ENCODE measurements around the gene TTLL3.
"Not testable (repeated sequence)": the region's sequence is repeated elsewhere in the genome, so short reads cannot be mapped to it uniquely, and the experiment has no call there.

TTLL3 gene, protein sequence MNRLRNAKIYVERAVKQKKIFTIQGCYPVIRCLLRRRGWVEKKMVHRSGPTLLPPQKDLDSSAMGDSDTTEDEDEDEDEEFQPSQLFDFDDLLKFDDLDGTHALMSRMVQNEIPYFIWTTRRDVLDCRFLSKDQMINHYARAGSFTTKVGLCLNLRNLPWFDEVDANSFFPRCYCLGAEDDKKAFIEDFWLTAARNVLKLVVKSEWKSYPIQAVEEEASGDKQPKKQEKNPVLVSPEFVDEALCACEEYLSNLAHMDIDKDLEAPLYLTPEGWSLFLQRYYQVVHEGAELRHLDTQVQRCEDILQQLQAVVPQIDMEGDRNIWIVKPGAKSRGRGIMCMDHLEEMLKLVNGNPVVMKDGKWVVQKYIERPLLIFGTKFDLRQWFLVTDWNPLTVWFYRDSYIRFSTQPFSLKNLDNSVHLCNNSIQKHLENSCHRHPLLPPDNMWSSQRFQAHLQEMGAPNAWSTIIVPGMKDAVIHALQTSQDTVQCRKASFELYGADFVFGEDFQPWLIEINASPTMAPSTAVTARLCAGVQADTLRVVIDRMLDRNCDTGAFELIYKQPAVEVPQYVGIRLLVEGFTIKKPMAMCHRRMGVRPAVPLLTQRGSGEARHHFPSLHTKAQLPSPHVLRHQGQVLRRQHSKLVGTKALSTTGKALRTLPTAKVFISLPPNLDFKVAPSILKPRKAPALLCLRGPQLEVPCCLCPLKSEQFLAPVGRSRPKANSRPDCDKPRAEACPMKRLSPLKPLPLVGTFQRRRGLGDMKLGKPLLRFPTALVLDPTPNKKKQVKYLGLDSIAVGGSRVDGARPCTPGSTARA

DNA sequence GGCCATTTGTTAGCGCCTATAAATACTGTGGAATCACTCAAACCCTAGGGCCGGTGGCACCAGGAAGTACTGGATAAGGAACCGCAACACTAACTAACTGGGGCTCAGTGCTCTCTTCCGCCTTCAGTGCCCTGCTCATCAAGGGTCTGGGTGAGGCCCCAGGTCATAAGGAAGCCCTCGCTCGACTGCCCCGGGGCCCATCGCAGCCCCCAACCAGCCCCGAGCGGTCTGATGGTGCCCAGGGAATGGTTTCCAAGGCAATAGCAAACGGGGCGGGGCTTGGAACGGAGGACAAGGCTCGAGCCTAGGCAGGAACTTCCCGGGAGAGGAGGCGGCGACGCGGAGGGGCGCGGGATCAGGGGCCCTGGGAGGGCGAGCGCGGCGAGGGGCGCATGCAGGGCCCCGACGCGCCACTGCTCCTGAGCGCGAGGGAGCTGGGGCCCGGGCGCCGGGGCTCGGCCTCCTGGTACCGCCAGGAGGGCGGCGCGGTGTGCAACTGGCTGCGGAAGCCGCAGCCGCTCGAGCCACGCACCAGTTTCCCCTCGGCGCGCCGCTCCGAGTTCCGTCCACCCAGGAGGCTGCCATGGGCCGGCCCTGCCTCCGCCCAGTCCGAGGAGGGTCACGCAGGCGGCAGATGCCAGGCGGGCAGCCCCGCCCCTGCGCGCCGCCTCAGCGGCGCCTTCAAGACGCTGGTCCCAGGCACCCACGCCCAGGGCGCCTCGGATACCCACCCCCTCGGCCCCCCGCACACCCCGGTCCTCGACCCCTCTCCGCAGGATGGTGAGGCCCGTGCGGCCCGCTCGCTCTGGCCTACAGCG lies at the start of gene TTLL3:
TTLL3 (plus strand) TSS at position 648 of the 818 bp plus-strand sequence. CDS start 400 bp downstream, outside the sequence.
- DNase-seq = peak; percentile 20 to 34

DNA sequence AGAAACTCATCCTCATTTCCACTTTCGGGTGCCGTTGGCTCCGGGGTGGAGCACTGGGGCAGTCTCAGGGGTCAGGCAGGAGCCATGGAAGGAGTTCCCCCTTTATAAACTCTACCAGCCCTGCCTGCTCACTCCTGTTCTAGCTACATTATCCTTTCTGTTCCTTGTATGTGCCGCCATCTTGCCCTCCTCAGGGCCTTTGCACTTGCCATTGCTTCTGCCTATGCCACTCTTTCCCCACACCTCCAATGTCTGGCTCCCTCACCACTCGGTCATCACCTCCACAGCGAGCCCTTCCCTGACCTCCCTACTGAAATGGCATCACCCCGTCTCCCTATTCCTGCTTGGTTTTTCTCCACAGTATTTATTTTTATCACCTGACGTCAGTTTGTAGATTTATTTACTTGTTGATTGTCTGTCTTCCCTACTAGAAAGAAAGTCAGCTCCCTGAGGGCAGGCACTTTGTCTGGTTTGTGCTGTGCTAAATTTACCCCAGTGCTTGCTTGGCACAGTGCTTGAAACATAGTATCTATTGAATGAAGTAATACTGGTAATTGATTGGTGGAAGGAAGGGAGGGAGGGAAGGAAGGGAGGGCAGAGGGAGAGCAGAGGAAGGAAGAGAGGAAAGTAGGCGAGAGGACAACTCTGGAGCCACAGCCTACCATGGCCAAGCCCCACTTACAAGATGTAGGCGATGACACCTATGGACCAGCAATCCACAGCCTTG lies 49.1 kb upstream of the TTLL3 start:
- DNase-seq = no peak

DNA sequence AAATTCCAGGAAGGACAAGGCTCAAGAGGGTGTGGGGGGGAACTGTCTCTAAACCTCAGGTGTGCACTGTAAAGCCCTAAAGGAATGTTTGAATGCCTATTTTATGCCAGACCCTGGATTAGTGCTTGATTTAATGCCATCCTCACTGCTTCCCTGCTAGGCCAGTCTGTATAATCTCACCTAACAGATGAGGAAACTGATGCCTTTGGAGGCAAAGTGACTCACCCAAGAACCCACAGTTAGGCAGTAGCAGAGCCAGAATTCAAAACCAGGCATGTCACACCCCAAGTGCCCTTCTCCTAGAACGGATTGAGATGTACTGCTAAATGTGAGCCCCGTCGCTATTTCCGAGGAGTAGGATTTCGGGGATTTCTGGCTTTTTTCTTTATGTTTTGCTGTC lies 48.1 kb upstream of the TTLL3 start:
- no peak for DNase-seq

DNA sequence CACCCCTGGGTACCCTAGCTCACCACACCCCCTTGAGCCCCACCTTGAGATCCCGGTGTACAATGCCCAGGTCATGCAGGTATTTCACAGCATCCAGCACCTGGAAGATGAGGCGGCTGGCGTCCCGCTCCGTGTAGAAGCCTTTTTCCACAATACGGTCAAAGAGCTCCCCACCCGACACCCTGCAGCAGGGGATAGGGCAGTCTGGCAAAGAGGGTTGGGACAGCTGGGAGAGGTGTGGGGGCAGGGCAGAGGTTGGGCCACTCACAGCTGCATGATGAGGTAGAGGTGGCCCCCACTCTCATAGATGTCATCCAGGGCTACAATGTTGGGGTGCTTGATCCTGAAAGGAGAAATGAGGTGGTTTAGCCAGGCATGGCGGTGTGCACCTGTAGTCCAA lies 47.2 kb upstream of the TTLL3 start:
- no peak for DNase-seq

DNA sequence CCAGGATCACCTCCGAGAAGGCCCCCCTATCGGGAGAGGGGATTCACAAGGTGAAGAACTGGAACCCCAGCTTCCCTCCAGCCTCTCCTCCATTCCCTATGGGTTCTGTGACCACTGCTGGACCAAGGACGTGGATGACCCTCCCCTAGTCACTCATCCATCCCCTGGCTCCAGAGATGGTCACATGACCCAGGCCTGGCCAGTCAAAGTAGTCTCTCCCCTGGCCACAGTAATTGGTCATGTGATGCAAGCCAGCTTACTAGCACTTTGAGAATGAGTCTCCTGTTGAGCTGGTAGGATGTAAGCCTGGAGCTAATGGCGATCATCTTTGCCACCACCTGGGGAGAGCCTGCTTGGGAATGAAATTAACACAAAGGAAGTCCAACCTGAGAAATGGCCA lies 44.2 kb upstream of the TTLL3 start:
- no peak for DNase-seq

DNA sequence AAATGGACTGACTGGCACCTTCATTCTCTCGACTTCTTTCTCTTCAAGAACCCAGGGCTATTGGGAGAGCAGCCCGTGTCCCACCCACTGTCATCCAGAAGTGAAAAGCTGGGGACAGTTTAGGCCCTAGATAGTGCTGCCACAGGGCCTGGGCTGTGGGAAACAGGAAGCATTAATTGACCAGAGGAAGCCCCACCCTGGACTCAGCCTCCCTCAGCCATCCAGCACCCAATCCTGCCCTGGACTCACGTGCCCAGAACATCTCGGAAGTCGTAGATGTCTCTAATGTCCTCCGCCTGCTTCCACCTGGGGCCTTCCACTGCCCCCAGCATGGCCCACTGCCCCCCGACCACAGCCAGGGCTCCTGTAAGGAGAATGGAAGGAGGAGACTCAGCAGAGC lies 42.6 kb upstream of the TTLL3 start:
- DNase-seq = no peak

DNA sequence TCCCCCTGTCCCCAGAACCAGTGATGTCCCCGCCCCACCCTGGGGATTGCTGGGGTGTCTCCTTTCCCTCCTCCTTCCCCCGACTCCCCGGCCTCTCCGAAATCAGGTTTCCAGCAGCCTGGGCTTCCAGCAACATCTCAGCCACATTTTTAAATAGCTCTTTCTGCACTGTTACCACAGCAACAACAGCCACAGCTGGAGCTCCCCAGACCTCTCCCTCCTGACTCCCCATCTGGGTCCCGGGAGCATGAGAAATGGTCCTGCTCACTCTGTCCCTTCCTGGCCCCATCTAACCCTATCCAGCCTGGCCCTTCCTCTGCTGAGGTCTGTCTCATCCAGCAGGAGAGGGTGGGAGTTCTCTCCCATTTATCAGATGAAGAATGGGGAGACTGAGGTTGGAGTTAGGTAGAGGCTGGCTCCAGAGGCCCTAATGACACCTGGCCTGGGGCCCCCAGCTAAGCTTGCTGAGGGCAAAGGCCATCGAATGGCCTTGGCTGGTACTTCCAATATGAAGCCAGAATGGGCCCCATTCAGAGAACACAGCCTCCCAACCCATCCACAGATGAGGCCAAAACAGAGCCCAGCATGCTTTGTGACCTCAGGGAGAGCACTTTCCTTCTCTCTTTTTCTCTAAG lies 41.8 kb upstream of the TTLL3 start:
- no peak for DNase-seq

DNA sequence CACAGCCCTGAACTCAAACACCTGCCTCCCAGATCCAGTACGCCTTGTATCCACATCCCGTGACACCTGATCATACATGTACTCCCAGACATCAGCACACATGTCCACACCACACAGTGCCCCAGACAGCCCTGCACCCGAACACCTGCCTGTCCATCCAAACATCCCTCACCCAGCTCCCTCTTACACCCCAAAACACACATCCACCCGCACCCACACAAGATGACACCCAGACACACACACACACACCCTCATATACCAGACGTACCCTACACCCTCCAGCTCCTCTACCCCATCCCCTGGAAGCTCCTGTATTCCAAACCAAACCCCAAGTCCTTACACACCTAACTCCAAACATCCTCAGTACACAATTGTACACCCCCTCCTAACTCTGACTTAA lies 41.0 kb upstream of the TTLL3 start:
- no peak for DNase-seq

DNA sequence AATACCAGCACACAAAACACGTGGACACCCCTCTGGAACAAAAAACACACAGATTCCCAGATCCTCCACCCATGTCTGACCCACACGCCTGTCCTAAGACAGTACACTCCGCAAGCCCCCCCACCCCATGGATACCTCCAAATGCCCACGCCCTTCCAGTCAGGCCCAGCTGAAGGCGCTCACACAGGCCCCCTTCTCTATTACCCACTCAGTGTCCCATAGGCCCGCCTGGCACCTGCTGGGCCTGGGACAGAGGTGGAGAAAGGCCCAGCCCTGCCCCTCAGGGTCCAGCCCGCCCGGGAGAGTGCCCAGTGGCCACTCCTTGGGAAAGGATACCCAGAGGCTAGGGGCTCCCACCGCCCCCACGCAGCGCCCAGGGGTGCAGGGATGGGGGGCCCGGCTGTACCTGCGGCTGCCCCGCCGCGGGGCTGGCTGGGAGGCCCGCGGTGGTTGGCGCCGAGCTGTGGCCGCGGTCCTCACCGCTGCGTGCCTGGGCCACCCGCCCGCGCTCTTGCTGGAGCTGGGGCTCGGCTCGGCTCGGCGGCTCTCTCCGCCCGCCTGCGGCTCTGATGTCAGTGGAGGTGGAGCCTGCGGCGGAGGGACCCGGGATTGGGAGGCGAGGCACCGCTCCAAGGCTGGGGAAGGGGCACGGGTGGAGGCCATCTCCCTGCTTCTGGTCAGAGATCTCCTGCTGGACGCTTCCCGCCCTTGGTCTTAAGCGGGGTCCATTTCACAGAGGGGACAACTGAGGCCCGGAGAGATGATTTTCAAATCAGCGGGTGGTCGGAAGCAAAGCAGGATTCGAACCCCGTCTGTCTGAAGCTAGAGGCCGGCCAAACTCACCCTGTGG lies 40.4 kb upstream of the TTLL3 start, which contains the start of gene CAMK1:
CAMK1 (minus strand) TSS at position 522 of the 850 bp plus-strand sequence. CDS start 2,198 bp downstream, outside the sequence.
- no peak for DNase-seq

DNA sequence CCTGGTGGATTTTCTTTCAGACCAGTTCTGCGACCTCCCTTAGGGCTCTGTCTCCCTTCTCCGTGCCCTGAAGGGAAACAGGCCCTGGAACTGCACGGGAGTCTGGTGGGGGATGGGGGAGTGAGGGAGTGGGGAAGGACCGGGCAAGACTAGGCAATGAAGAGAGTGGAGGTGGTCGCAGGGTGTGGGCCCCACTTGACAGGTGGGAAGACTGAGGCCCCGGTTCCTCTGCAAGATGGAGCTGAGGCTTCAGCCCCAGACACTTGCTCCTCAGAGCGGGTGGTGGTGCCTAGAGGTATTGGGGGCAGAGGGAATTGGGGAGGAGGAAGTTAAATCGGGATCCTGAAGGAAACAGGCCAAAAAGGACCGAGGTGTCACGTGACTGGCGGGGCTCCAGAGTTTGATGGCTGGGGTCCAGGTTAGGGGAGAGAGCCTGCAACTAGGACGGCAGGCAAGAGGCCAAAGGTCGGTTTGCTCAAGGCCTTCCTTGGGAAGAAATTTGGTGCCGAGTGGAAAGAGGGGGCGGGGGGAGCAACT lies 39.7 kb upstream of the TTLL3 start:
- no peak for DNase-seq

DNA sequence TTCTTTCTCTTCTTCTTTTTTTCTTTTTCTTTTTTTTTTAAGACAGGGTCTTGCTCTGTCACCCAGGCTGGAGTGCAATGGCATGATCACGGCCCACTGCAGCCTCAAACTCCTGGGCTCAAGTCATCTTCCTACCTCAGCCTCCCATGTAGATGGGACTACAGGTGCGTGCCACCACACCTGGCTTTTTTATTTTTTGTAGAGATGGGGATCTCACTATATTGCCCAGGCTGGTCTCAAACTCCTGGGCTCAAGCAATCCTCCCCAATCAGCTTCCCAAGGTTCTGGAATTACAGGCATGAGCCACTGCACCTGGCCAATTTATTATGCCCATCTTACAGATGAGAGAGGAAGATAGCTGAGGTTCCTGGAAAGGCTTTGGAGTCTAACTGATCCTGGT lies 39.1 kb upstream of the TTLL3 start:
- not testable (repeated sequence) for DNase-seq

DNA sequence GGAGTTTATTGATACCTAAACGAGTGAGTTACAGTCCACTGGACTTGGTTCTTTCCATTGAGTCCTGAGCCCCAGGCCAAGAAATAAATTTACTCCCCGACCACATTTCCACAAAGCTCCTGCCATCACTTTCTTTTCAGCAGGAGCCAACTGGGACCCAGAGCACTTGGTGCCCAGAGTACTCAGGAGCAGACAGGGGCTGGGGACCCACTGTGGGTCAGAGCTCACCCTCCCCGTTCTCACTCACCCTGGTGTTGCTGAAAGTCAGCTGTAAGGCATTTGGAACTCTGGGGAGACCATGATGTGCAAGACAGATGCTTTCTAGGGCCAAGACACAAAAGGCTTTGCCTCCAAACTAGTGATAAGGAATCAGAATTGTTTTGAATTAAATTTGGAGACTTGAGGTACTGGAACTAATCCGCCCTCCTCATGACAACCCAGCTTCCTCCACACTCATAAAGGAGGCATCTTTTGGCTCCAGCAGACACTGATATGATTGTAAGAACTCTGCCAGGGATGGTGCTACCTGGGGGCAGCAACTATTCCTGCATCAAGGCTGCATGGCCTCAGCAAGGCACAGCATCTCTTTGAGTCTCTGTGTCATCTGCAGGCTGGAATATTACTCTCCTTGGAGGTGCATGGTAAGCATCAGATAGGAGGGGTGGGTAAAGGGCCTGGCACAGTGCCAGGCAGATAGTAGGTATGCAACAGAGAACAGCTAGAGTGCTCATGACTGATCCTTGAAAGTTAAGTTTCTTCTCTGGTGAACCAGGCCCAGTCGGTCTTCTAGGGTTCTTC lies 33.0 kb upstream of the TTLL3 start:
- no peak for DNase-seq

DNA sequence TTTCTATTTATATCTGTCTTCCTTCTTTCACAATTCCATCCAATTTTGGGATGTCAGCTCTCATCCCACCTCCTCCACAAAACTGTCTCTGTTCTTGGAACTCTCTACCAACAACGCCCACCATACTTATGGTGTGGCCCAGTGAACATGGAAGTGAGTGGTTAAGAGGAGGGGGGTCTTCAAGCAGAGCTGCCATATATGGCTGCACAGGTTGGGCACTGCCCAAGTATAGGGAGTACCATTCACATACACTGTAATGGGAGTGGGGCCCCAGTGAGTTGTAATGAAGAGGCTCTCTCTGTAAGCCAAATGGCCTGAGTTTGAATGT lies 32.4 kb upstream of the TTLL3 start:
- no peak for DNase-seq

DNA sequence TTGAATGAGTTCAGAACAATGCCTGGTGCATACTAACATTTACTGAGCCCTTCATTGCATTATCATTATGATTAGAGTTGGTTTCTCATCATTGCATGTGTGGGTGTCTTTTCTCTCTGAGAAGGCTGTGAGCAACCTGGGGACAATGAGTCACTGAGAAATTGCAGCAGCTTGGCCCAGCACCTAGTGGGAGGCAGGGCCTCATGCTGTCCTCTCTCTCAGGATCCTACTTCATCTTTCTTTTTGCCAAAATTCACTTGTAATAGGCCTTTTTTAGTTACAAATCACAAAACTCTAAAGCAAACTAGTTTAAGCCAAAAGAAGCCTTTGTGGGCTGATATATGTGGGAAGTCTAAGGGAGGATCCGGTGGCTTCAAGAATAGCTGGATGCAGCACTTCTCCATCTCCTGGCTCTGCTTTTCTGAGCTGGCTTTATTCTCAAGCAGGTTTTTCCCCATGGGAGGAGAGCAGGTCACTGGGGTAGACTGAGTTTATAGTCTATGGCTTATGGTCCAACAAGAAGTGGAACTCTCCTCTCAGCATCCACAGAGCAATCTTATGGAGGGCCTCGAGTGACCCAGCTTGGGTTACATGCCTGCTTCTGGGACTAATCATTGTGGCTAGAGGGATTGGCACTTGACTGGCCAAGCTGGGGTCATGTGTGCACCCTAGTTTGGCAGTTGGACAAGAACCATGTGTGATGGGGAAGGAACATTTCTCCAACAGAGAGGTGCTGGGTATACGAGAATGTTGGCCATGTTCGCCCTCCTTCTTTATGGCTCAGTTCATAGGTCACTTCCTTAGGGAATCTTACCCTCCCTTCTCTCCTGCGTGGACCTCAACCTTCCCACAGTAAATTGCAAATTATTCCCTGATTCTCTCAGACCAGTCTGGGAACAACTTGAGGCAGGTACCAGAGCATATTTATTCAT lies 31.7 kb upstream of the TTLL3 start:
- DNase-seq = no peak

DNA sequence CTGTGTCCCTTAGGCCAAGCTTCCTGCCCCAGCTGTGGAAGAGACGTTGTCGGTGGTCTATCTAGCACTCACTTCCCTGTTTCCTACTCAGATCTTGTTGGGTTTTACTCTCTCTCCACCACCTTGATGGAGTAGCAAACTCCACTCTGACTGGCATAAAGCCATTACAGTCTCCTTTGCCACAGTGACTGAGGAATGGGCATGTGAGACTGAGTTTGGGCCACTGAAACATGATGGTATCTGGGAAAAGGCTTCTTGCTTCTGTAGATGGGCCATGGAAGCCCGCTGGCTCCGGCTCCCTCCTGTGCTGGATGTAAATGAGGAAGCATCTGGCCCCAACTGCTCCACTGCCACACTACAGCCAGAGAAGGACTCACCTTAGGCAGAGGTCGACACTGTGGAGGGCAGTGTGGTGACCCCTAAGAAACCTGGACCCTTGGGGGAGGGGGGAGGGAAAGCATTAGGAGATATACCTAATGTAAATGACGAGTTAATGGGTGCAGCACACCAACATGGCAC lies 30.9 kb upstream of the TTLL3 start:
- DNase-seq = no peak

DNA sequence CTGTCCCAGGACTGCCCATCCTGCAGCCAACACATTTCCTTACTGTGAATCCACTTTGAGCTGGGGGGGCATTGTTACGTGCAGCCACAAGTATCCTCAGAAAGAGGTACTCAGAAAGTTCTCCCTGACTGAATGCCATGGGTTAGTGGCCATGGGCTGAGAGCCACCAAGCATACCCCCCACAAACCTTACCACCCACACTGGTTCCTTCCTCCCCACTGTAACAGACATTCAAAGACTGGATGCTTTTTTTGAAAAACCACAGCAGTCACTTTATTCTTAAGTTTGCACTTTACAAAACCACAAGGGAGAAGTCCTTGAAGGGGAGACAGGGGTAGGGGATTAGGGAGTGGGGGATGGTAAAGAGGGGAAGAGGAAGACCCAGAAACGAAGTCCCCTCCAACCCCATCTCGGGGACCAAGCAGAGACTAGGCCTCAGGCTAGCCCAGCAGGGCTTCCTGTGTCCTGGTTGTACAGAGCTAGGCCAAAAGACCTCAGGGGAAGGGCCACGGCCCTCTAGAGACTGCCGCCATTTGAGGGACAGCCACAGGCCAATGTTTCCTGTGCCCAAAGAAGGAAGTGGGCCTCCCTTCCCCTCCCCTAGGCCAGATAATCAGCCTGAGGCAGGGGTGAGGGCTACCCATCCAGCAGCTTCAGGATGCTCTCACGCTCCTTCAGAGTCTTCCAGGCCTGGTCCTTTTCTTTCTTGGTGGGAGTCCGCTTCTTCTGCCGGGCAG lies 30.2 kb upstream of the TTLL3 start:
- DNase-seq = no peak

DNA sequence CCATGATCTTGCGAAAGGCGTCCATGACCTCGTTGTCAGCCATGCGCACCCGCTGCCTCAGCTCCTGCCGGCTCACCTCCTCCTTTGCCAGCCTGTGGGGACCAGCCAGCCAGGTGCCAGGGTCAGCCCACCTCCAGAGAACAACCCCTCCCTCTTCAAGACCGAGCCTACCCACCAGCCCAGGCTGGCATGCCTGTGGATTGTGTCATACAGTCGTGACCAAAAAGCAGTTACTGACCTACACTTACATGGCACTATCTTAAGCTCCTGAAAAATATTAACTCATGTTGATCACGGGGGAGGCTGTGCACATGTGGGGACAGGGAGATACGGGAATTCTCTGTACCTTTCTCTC lies 29.6 kb upstream of the TTLL3 start:
- DNase-seq = no peak

DNA sequence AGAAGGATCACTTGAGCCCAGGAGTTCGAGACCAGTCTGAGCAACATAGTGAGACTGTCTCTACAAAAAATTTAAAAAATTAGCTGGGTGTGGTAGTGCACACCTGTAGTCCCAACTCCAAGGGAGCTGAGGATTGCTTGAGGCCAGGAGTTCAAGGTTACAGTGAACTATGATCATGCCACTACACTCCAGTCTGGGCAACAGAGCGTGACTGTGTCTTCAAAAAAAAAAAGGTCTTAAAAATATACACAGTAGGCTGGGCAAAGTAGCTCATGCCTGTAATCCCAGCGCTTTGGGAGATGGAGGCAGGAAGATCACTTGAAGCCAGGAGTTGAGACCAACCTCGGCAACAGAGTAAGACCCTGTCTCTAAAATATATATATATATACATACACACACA lies 29.2 kb upstream of the TTLL3 start:
- no peak for DNase-seq
